ENCODE measurements around the gene ANTXR2.
"Not testable (repeated sequence)": the region's sequence is repeated elsewhere in the genome, so short reads cannot be mapped to it uniquely, and the experiment has no call there.

The ANTXR2 gene

GRCh38 chr4:80029364-80029763 is 43.7 kb downstream of the ANTXR2 start:
- in situ Hi-C loops (cut with HindIII; ENCODE audit: low sequenced_read_pairs): no loop called here

- in situ Hi-C loops (cut with HindIII; ENCODE audit: low sequenced_read_pairs): no loop called here
These were observed 45.4 kb downstream of the ANTXR2 start for GRCh38 chr4:80027611-80028010.

GRCh38 chr4:80026100-80026499 is 46.9 kb downstream of the ANTXR2 start:
- in situ Hi-C loops (cut with HindIII; ENCODE audit: low sequenced_read_pairs): no loop called here

DNA sequence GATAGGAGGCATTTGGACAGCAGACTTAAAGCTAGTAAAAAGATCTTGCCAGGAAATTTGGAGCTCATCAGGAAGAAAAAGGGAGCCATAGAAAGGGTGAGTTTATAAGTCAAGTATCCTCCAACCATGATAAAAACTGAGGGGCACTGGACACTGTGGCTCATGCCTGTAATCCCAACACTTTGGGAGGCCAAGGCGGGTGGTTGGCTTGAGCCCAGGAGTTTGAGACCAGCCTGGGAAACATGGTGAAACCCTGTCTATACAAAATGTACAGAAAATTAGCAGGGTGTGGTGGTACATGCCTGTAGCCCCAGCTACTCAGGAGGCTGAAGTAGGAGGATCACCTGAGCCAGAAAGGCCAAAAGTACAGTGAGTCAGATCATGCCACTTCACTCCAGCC is 48.7 kb downstream of the ANTXR2 start:
- in situ Hi-C loops (cut with HindIII; ENCODE audit: low sequenced_read_pairs): no loop called here

DNA sequence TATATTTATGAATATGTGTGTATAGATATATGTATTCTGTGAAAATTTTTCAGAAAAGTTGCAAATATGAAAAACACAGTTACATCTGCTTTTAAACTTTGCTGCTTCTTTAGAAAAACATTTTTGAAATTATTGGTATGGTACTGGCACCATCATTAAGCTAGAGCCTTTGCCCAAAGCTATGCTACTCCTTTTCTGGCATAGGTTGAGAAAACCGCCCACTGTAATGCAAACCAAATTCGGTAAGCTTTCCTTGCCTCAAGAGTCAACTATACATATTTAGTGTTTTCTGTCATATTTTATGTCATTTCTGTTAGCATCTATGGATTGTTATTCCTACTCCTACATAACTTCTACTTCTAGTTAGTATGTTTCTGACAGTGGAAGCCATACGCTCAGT is 50.7 kb downstream of the ANTXR2 start:
- in situ Hi-C loops (cut with HindIII; ENCODE audit: low sequenced_read_pairs): no loop called here

DNA sequence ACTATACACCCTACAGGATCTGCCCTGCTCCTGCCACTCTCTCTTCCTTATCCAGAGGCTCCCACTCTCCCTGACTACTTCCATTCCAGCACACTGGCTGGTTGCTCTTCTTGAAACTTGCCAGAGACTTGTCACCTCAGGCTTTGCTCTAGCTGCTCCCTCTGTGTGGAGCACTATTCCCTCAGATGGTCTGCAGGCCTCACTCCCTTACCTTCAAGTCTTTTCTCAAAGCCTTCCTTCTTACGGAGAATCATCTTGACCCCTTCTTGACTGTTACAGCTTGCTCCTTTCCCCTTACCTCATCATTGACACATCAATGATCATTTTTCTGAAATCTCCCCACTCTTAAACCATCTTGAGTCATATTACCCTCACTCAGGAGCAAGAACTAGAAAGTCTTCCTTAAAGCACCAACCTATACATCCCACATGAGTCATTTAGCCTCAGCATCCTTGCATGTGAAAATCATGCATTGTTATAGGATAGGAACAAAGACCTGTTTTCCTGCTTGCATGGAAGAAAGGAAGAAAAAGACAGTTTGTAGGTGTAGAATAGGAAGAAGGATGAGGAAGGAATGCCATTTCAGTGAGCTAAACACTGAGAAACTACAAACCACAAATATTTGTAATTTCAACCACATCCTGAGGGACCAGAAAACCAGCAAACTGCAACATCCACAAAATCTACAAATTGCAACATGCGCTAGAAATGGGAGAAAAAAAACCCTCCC is 55.7 kb downstream of the ANTXR2 start:
- in situ Hi-C loops (cut with HindIII; ENCODE audit: low sequenced_read_pairs): no loop called here

- in situ Hi-C loops (cut with HindIII; ENCODE audit: low sequenced_read_pairs): no loop called here
These were observed 56.5 kb downstream of the ANTXR2 start for GRCh38 chr4:80016506-80016905.

- in situ Hi-C loops (cut with HindIII; ENCODE audit: low sequenced_read_pairs): no loop called here
These were observed 57.4 kb downstream of the ANTXR2 start for GRCh38 chr4:80015407-80016189.

DNA sequence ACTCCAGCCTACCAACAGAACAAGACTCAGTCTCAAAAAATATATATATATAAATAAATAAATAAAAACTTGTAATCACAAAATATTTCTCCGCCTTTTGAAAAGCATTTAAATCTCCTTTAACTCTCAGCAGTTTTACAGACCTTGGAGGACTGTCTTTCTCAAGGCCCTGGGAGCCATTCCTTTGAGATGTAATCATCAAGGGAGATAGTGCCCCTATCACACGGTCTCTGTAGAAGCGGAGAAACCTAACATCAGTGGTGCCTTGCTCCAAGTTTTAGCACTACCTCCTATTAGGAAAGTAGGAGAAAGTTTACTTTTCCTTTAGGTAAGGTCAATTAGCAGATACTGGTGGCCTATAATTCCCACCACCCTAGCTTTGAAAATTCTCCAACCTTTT is 58.5 kb downstream of the ANTXR2 start:
- in situ Hi-C loops (cut with HindIII; ENCODE audit: low sequenced_read_pairs): no loop called here

- in situ Hi-C loops (cut with HindIII; ENCODE audit: low sequenced_read_pairs): no loop called here
These were observed 60.7 kb downstream of the ANTXR2 start for GRCh38 chr4:80012291-80012690.

- in situ Hi-C loops (cut with HindIII; ENCODE audit: low sequenced_read_pairs): no loop called here
These were observed 61.3 kb downstream of the ANTXR2 start for GRCh38 chr4:80011636-80012236.

- in situ Hi-C loops (cut with HindIII; ENCODE audit: low sequenced_read_pairs): no loop called here
These were observed 62.7 kb downstream of the ANTXR2 start for GRCh38 chr4:80010316-80010715.

GRCh38 chr4:80009806-80010205 is 63.2 kb downstream of the ANTXR2 start:
- in situ Hi-C loops (cut with HindIII; ENCODE audit: low sequenced_read_pairs): no loop called here

GRCh38 chr4:80008971-80009370 is 64.1 kb downstream of the ANTXR2 start:
- in situ Hi-C loops (cut with HindIII; ENCODE audit: low sequenced_read_pairs): no loop called here

GRCh38 chr4:80008351-80008750 is 64.7 kb downstream of the ANTXR2 start:
- in situ Hi-C loops (cut with HindIII; ENCODE audit: low sequenced_read_pairs): no loop called here

DNA sequence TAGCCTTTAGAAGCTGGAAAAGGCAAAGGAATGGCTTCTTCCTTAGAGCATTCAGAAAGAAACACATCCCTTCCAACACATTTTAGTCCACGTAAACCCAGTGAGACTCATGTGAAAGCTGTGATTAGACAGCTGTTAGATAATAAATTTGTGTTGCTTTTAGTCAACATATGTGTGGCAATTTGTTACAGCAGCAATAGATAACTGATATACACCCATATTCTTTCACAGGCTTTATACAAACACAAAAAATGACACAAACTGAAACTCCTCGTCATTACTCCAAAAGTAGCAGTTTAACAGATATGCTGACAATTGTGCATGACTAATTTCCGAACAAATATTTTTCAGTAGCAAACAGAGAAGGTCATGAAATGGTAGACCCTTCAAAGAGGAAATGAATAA is 65.3 kb downstream of the ANTXR2 start:
- in situ Hi-C loops (cut with HindIII; ENCODE audit: low sequenced_read_pairs): no loop called here

DNA sequence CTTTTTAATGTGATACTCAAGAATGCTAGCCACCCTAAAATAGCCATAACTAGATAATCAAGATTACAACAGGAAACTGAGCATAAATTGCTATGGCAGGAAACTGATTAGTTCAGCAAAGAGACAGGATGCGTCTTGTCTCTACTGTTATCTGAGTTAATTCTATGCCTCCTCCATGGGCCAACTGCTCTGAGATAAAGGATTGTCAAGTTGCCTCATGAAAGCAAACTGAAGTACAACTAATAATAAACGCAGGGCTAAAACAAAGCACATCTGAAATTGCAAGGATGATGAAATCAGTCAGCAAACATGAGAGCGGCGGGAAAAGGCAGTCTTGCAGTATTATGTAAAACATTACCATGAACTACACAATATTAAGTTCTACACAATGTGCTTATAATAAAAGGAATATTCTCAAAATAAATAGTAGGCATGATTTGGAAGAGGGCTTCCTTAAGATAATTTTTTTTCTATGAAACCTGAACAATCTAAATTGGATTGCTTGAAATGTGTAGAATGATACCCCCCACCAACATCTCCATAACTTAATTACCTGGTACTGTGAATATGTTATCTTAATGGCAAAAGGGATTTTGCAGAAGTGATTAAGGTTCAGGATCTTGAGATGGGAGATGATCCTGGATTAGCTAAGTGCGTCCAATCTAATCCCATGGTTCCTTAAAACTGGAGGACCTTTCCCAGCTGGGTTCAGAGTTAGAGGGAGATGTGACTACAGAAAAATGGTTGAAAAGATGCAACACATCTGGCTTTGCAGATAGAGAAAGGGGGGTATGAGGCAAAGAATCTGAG is 65.9 kb downstream of the ANTXR2 start:
- in situ Hi-C loops (cut with HindIII; ENCODE audit: low sequenced_read_pairs): no loop called here

- in situ Hi-C loops (cut with HindIII; ENCODE audit: low sequenced_read_pairs): no loop called here
These were observed 67.2 kb downstream of the ANTXR2 start for GRCh38 chr4:80005863-80006262.

DNA sequence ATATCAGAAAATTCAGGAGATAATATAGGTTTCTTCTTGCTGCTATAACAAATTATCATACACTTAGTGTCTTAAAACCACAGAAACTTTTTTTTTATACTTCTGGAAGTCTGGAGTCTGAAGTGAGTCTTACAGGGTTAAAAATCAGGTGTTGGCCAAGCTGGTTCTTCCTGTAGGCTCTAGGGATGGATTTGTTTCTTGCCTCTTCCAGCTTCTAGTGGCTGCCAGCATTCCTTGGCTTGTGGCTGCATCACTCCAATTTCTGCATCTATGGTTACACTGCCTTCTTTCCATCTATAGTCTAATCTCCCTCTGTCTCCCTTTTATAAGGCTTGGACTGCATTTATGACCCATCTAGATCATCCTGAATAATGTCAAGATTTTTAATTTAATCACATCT is 68.7 kb downstream of the ANTXR2 start:
- in situ Hi-C loops (cut with HindIII; ENCODE audit: low sequenced_read_pairs): no loop called here

- in situ Hi-C loops (cut with HindIII; ENCODE audit: low sequenced_read_pairs): not testable (repeated sequence)
These were observed 70.5 kb downstream of the ANTXR2 start for GRCh38 chr4:80002559-80002958.

DNA sequence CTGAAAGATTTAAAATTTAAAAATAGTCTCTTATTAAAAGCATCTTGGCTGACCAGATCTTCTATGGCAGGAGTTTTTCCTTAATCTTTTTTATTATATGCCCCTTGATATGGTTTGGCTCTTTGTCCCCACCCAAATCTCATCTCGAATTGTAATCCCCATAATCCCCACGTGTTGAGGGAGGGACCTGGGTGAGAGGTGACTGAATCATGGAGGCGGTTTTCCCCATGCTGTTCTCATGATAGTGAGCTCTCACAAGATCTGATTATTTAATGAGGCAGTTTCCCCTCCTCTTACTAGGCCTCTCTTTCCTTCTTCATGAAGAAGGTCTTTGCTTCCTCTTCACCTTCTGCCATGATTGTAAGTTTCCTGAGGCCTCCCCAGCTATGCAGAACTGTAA is 74.0 kb downstream of the ANTXR2 start:
- in situ Hi-C loops (cut with HindIII; ENCODE audit: low sequenced_read_pairs): not testable (repeated sequence)
